IMR-90 (cell line): Measurements from ENCODE around the gene NDUFB10. TPM values are rescaled to one million over a fixed set of nuclear protein-coding genes. Genes with fewer than 3 reads are reported as not detected.
"Not testable (repeated sequence)": the region's sequence is repeated elsewhere in the genome, so short reads cannot be mapped to it uniquely, and the experiment has no call there.

Experiments
- ATAC-seq: fragments of 200-7000 bp; cut with Tn5 transposase; 2 replicates; pipeline ENCODE4 v1.9.1; 2020; ENCODE audit warnings: low read depth, mild to moderate bottlenecking, moderate library complexity
- BruUV-seq: library from RNA; stranded (reverse); fragments of 400-500 nt; replicated peaks from 2 replicates; lab custom pipeline; 2021; lab: Mats Ljungman, UMichigan
- CTCF ChIA-PET: fragments of 300-600 bp; formaldehyde crosslinking; extraction: SDS; loops from one replicate; lab custom pipeline; 2021; ENCODE audit warnings: antibody characterized with exemption; lab: Yijun Ruan, JAX
- POLR2A ChIA-PET: fragments of 300-600 bp; sonication (Branson Sonifier 250); formaldehyde crosslinking; loops from one replicate; lab custom pipeline; 2022; ENCODE audit warnings: antibody characterized with exemption; ENCODE audit not compliant: unreplicated experiment; lab: Charles Lee
- DNase-seq: peaks from one replicate; pipeline ENCODE4 v3.0.0; 2013
- H2AFZ ChIP-seq: replicated peaks from 2 replicates; pipeline ENCODE3; 2013; ENCODE audit warnings: low read length, mild to moderate bottlenecking; ENCODE audit not compliant: poor library complexity
- H2AK5ac ChIP-seq: 2 replicates; pipeline ENCODE4 v1.6.1; 2013; ENCODE audit warnings: low read depth, low read length, inconsistent platforms
- H2AK9ac ChIP-seq: replicated peaks from 2 replicates; pipeline ENCODE3; 2013; ENCODE audit warnings: mild to moderate bottlenecking, low read depth, low read length, moderate library complexity; ENCODE audit not compliant: poor library complexity
- H2BK120ac ChIP-seq: 2 replicates; pipeline ENCODE4 v1.6.1; 2013; ENCODE audit warnings: low read depth, low read length, inconsistent platforms
- H2BK15ac ChIP-seq: 3 replicates; pipeline ENCODE4 v1.6.1; 2013; ENCODE audit warnings: low read depth, low read length, inconsistent platforms
- H2BK20ac ChIP-seq: 2 replicates; pipeline ENCODE4 v1.6.1; 2013; ENCODE audit warnings: low read depth, mild to moderate bottlenecking, inconsistent platforms, low read length, moderate library complexity
- H2BK5ac ChIP-seq: 2 replicates; pipeline ENCODE4 v1.6.1; 2013; ENCODE audit warnings: mild to moderate bottlenecking, low read depth, low read length, inconsistent platforms; ENCODE audit not compliant: poor library complexity, severe bottlenecking
- H3K14ac ChIP-seq: replicated peaks from 2 replicates; pipeline ENCODE4 v1.6.1; 2013; ENCODE audit warnings: low read depth, low read length, inconsistent platforms
- H3K18ac ChIP-seq: 2 replicates; pipeline ENCODE4 v1.6.1; 2013; ENCODE audit warnings: low read depth, low read length, control low read depth
- H3K23ac ChIP-seq: 2 replicates; pipeline ENCODE4 v1.6.1; 2013; ENCODE audit warnings: low read depth, low read length, inconsistent platforms
- H3K27ac ChIP-seq: 2 replicates; pipeline ENCODE4 v1.5.1; 2013; ENCODE audit warnings: mild to moderate bottlenecking, control low read depth, low read length; ENCODE audit not compliant: insufficient read depth
- H3K27me3 ChIP-seq: 2 replicates; pipeline ENCODE4 v1.6.1; 2013; ENCODE audit warnings: low read length; ENCODE audit not compliant: control insufficient read depth, insufficient read depth
- H3K36me3 ChIP-seq: 2 replicates; pipeline ENCODE4 v1.6.1; 2013; ENCODE audit warnings: low read length, mixed read lengths; ENCODE audit not compliant: control insufficient read depth, insufficient read depth
- H3K4ac ChIP-seq: 2 replicates; pipeline ENCODE4 v1.6.1; 2013; ENCODE audit warnings: low read depth, low read length, inconsistent platforms
- H3K4me1 ChIP-seq: 2 replicates; pipeline ENCODE4 v1.6.1; 2013; ENCODE audit warnings: low read length, mixed read lengths; ENCODE audit not compliant: control insufficient read depth, insufficient read depth
- H3K4me2 ChIP-seq: 2 replicates; pipeline ENCODE4 v1.6.1; 2013; ENCODE audit warnings: low read depth, mild to moderate bottlenecking, control low read depth, low read length, moderate library complexity
- H3K4me3 ChIP-seq: 2 replicates; pipeline ENCODE4 v1.5.1; 2013; ENCODE audit warnings: low read depth, mild to moderate bottlenecking, control low read depth, low read length, moderate library complexity; ENCODE audit not compliant: insufficient read depth
- H3K56ac ChIP-seq: 2 replicates; pipeline ENCODE4 v1.6.1; 2013; ENCODE audit warnings: low read length, inconsistent platforms; ENCODE audit not compliant: insufficient read depth; ENCODE audit errors: extremely low read depth
- H3K79me1 ChIP-seq, 2 experiments: 2 replicates each; pipeline ENCODE4 v1.6.1; 2013; ENCODE audit warnings: low read length in 2 of 2, inconsistent platforms in 1 of 2, low read depth in 1 of 2
- H3K9ac ChIP-seq: 2 replicates; pipeline ENCODE4 v1.6.1; 2013; ENCODE audit warnings: low read depth, low read length, control low read depth
- H3K9me1 ChIP-seq: 2 replicates; pipeline ENCODE4 v1.6.1; 2013; ENCODE audit warnings: low read length, inconsistent platforms; ENCODE audit not compliant: insufficient read depth
- H3K9me3 ChIP-seq: 2 replicates; pipeline ENCODE4 v1.6.1; 2013; ENCODE audit warnings: low read length; ENCODE audit not compliant: control insufficient read depth, insufficient read depth
- H4K20me1 ChIP-seq: 2 replicates; pipeline ENCODE4 v1.6.1; 2013; ENCODE audit warnings: low read length, inconsistent platforms; ENCODE audit not compliant: insufficient read depth
- H4K5ac ChIP-seq: 2 replicates; pipeline ENCODE4 v1.6.1; 2013; ENCODE audit warnings: mild to moderate bottlenecking, low read depth, low read length, control low read depth
- H4K8ac ChIP-seq, 2 experiments: 2 replicates each; pipeline ENCODE4 v1.6.1; 2013; ENCODE audit warnings: low read depth in 2 of 2, low read length in 2 of 2, control low read depth in 1 of 2, inconsistent platforms in 1 of 2
- H4K91ac ChIP-seq: 2 replicates; pipeline ENCODE4 v1.6.1; 2013; ENCODE audit warnings: low read depth, low read length, inconsistent platforms; ENCODE audit not compliant: insufficient read depth
- BHLHE40 ChIP-seq: fragments of 150-350 bp; IDR thresholded peaks from 2 replicates; pipeline ENCODE4 v1.6.1; 2016; ENCODE audit warnings: mild to moderate bottlenecking, low read depth, low read length
- CEBPB ChIP-seq: IDR thresholded peaks from 2 replicates; pipeline ENCODE4 v1.6.1; 2012; ENCODE audit warnings: low read depth, low read length, improper control_type of control experiment
- FOS ChIP-seq: fragments of 150-350 bp; IDR thresholded peaks from 2 replicates; pipeline ENCODE4 v1.6.1; 2016; ENCODE audit warnings: low read depth, low read length
- RAD21 ChIP-seq: IDR thresholded peaks from 2 replicates; pipeline ENCODE4 v1.6.1; 2012; ENCODE audit warnings: low read length, improper control_type of control experiment
- SMC3 ChIP-seq: fragments of 150-350 bp; IDR thresholded peaks from 2 replicates; pipeline ENCODE4 v1.6.1; 2016; ENCODE audit warnings: low read depth, mild to moderate bottlenecking, antibody characterized with exemption, low read length, moderate library complexity
- WGBS, 2 experiments: methylation state at CpG; one replicate each; pipeline versions ENCODE4 v1.1.5 to v1.1.7; 2013; ENCODE audit warnings: missing lambda C conversion rate in 2 of 2; ENCODE audit not compliant: insufficient read length in 1 of 2; ENCODE audit errors: extremely low coverage in 2 of 2; 5-methylcytosine and 5-hydroxymethylcytosine counted together
- dilution Hi-C: fragments of 300-500 bp; cut with HindIII; formaldehyde crosslinking; loops from one replicate; pipeline ENCODE4 v1.14.3; 2018; ENCODE audit warnings: low sequenced_read_pairs; ENCODE audit not compliant: unreplicated experiment
- in situ Hi-C: fragments of 300-500 bp; cut with MboI; formaldehyde crosslinking; loops from 3 replicates; pipeline ENCODE4 v1.14.3; 2019; ENCODE audit warnings: low sequenced_read_pairs, inconsistent platforms, mixed read lengths
- intact Hi-C: fragments of 100-400 bp; cut with micrococcal nuclease; formaldehyde crosslinking; loops from 2 replicates; pipeline ENCODE4 v1.10.0; 2022
- polyA plus RNA-seq, 3 experiments: library from polyadenylated mRNA; depleted of rRNA; stranded (reverse); fragments of >200 nt; gene quantifications; 2 replicates each; pipeline ENCODE4 v1.2.3, GENCODE V29; 2012; ENCODE audit warnings: low replicate concordance in 1 of 3
- total RNA-seq: library from RNA; depleted of rRNA; stranded (reverse); fragments of >200 nt; gene quantifications from 2 replicates; pipeline ENCODE4 v1.2.3, GENCODE V29; 2012

The NDUFB10 gene
- total and polyA plus RNA-seq, 2 of the 4 experiments (the other 2 are of a cell fraction): 189 to 220 TPM

DNA sequence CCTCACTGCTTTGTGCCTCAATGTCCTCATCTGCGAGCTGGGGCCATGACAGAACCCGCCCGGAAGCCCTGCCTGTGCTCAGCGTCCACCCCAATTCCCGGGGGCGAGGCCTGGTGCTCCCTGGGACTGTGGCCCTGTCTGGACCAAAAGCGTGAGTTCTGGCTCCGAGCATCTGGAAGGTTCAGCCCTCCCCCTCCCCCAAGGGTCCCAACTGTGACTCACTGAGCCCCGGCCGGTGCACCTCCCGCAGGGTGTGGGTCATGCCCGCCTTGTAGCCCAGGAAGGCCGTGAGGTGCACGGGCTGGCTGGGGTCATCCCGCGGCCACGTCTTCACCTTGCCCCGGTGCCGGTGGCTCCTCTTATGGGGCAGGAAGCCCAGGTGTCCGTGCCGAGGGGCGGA is 5.6 kb upstream of the NDUFB10 start:
- peaks cover 2% of the 10 kb centered on the region; the same call in 1 of the 2 replicates for H3K27me3 ChIP-seq
- POLR2A ChIA-PET: no interaction called here
- no peak overlapping the region for H4K8ac ChIP-seq

GRCh38 chr16:1957434-1958142 is 1.8 kb upstream of the NDUFB10 start:
- Histone ChIP-seq H3K79me1 (peaks cover 3 to 20% of the 10 kb centered on the region in 2 experiments; a peak in 3 of 4 replicates), H3K36me3 (peaks cover 14% of the 10 kb centered on the region), H4K20me1 (peaks cover 23% of the 10 kb centered on the region)
- H3K56ac ChIP-seq, H2AK5ac ChIP-seq, H3K9me3 ChIP-seq, H2BK20ac ChIP-seq, in situ Hi-C loops, H2BK120ac ChIP-seq, H3K9me1 ChIP-seq, H3K27me3 ChIP-seq, H3K4me3 ChIP-seq, H3K23ac ChIP-seq, dilution Hi-C loops, BruUV-seq, H3K4me1 ChIP-seq, POLR2A ChIA-PET, H3K4me2 ChIP-seq, H3K9ac ChIP-seq, H3K4ac ChIP-seq, CTCF ChIA-PET, H2BK15ac ChIP-seq, H3K14ac ChIP-seq, H3K27ac ChIP-seq, H2AK9ac ChIP-seq, H2AFZ ChIP-seq, intact Hi-C loops, H2BK5ac ChIP-seq, ATAC-seq, H4K5ac ChIP-seq, H3K18ac ChIP-seq, H4K8ac ChIP-seq, DNase-seq, H4K91ac ChIP-seq: not testable (repeated sequence)
- 80% methylated on average over 10 of the region's 22 CpGs; no CpG with 5 or more reads in 1 of the 2 experiments for WGBS, 2 experiments

More for the DNA sequence above, 5.6 kb upstream of the NDUFB10 start:
- no TSS peak for BruUV-seq
- Histone ChIP-seq H3K9me1 (no peaks in the 10 kb centered on the region), H3K23ac (no peak overlapping the region), H2BK5ac (no peak overlapping the region), H3K27ac (no peak overlapping the region), H3K56ac (no peak overlapping the region), H4K91ac (no peak overlapping the region), H3K4me3 (no peak overlapping the region), H2AFZ (no peak overlapping the region), H4K20me1 (no peaks in the 10 kb centered on the region), H3K9me3 (no peaks in the 10 kb centered on the region), H3K36me3 (no peaks in the 10 kb centered on the region), H2BK120ac (no peak overlapping the region), H3K4me2 (no peak overlapping the region), H3K9ac (no peak overlapping the region), H3K4me1 (no peaks in the 10 kb centered on the region), H3K14ac (no peak overlapping the region), H3K79me1 (no peaks in the 10 kb centered on the region), H4K5ac (no peak overlapping the region), H2BK15ac (no peak overlapping the region), H2AK9ac (no peak overlapping the region), H2AK5ac (no peak overlapping the region), H3K18ac (no peak overlapping the region), H2BK20ac (no peak overlapping the region), H3K4ac (no peak overlapping the region)
- DNase-seq (no peak), ATAC-seq (no peak)
- CTCF ChIA-PET: no interaction called here
- TF ChIP-seq FOS (no peak), RAD21 (no peak), BHLHE40 (no peak), CEBPB (no peak), SMC3 (no peak)
- intact Hi-C loops (no loop called here), in situ Hi-C loops (no loop called here), dilution Hi-C loops (no loop called here)
- 85% methylated on average over 6 of the region's 22 CpGs; no CpG with 5 or more reads in 1 of the 2 experiments for WGBS, 2 experiments
